ENCODE measurements around the gene SPTA1. TPM values are rescaled to one million over a fixed set of nuclear protein-coding genes. Genes with fewer than 3 reads are reported as not detected.

SPTA1 gene
- total and polyA plus RNA-seq, 8 donors, result 3.3 TPM; not detected in 7

- no peaks in the 10 kb centered on the region for H3K9me3 ChIP-seq
- H3K4me3 ChIP-seq, result no peak overlapping the region
- no peak overlapping the region for H3K27ac ChIP-seq
- H3K4me1 ChIP-seq, result no peaks in the 10 kb centered on the region
- no peaks in the 10 kb centered on the region for H3K27me3 ChIP-seq
- TF ChIP-seq POLR2AphosphoS5 (IDR thresholded peaks at IDR 0.05) (no peak), POLR2A (IDR thresholded peaks at IDR 0.05) (no peak), EP300 (IDR thresholded peaks at IDR 0.05) (no peak)
- TF ChIP-seq, protein P1, sequence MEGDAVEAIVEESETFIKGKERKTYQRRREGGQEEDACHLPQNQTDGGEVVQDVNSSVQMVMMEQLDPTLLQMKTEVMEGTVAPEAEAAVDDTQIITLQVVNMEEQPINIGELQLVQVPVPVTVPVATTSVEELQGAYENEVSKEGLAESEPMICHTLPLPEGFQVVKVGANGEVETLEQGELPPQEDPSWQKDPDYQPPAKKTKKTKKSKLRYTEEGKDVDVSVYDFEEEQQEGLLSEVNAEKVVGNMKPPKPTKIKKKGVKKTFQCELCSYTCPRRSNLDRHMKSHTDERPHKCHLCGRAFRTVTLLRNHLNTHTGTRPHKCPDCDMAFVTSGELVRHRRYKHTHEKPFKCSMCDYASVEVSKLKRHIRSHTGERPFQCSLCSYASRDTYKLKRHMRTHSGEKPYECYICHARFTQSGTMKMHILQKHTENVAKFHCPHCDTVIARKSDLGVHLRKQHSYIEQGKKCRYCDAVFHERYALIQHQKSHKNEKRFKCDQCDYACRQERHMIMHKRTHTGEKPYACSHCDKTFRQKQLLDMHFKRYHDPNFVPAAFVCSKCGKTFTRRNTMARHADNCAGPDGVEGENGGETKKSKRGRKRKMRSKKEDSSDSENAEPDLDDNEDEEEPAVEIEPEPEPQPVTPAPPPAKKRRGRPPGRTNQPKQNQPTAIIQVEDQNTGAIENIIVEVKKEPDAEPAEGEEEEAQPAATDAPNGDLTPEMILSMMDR (IDR thresholded peaks at IDR 0.05), result no peak
- H3K36me3 ChIP-seq, result no peaks in the 10 kb centered on the region
- 80 to 92% (median 85%) methylated on average over 3 of the region's 3 CpGs for WGBS, 5 donors
- no peak for DNase-seq
- intact Hi-C loops (cut with DNase I; ENCODE audit: low total_unique reads), result no loop called here
These were observed 72.8 kb downstream of the SPTA1 start for GRCh38 chr1:158613764-158614163.

- Histone ChIP-seq H3K27me3 (no peaks in the 10 kb centered on the region), H3K9me3 (no peaks in the 10 kb centered on the region), H3K36me3 (no peaks in the 10 kb centered on the region), H3K27ac (no peak overlapping the region), H3K4me3 (no peak overlapping the region), H3K4me1 (no peaks in the 10 kb centered on the region)
- WGBS, 5 donors, result 55 to 68% (median 61%) methylated on average over 3 of the region's 3 CpGs
- intact Hi-C loops (cut with DNase I; ENCODE audit: low total_unique reads), result no loop called here
- no peak for DNase-seq
- TF ChIP-seq POLR2A (IDR thresholded peaks at IDR 0.05) (no peak), EP300 (IDR thresholded peaks at IDR 0.05) (no peak), POLR2AphosphoS5 (IDR thresholded peaks at IDR 0.05) (no peak)
- TF ChIP-seq, protein P1 (IDR thresholded peaks at IDR 0.05), result no peak
These were observed 74.6 kb downstream of the SPTA1 start for GRCh38 chr1:158611916-158612315.

DNA sequence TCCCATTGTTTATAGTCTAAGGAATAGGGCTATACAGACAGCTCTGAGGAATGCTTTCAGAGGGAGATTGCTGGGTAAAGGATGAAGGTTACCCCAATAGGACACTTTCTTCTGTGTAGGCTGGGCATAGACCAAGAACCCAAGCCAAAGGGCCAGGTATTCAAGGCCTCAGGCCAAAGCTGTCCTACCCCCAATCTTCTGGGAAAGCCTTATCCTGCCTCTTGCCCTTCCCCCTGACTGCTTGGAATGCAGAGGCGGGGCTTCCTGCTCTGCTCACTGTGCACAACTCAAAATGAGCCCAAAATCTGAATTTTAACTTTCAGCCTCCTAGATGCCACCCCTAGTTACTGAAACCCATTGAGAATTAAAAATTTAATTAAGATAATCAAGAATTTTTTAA is 79.2 kb downstream of the SPTA1 start:
- Histone ChIP-seq H3K4me3 (no peak overlapping the region), H3K4me1 (no peaks in the 10 kb centered on the region), H3K27me3 (no peaks in the 10 kb centered on the region), H3K36me3 (no peaks in the 10 kb centered on the region), H3K9me3 (no peaks in the 10 kb centered on the region), H3K27ac (no peak overlapping the region)
- DNase-seq, result no peak
- TF ChIP-seq EP300 (IDR thresholded peaks at IDR 0.05) (no peak), POLR2A (IDR thresholded peaks at IDR 0.05) (no peak), POLR2AphosphoS5 (IDR thresholded peaks at IDR 0.05) (no peak)
- TF ChIP-seq, protein P1 (IDR thresholded peaks at IDR 0.05), result no peak
- intact Hi-C loops (cut with DNase I; ENCODE audit: low total_unique reads), result no loop called here
- 54 to 80% (median 77%) methylated on average over 1 of the region's 1 CpG for WGBS, 5 donors

GRCh38 chr1:158604968-158605367 is 81.5 kb downstream of the SPTA1 start, which contains the start of gene OR10Z1:
Gene OR10Z1, plus strand, starts transcription at chr1:158605268. Its CDS starts 1,171 bp downstream, at chr1:158606439.
- 57 to 71% (median 68%) methylated on average over 1 of the region's 1 CpG for WGBS, 5 donors

More at GRCh38 chr1:158604968-158605367, 81.5 kb downstream of the SPTA1 start, which contains the start of gene OR10Z1:
- TF ChIP-seq EP300 (IDR thresholded peaks at IDR 0.05) (no peak), POLR2AphosphoS5 (IDR thresholded peaks at IDR 0.05) (no peak), POLR2A (IDR thresholded peaks at IDR 0.05) (no peak)
- TF ChIP-seq, protein P1 (IDR thresholded peaks at IDR 0.05), result no peak
- no peaks in the 10 kb centered on the region for H3K27me3 ChIP-seq
- intact Hi-C loops (cut with DNase I; ENCODE audit: low total_unique reads), result no loop called here
- H3K4me3 ChIP-seq, result no peak within 1 kb of the TSS
- no peaks in the 10 kb centered on the region for H3K4me1 ChIP-seq
- H3K36me3 ChIP-seq, result no peaks in the 10 kb centered on the region
- no peak within 1 kb of the TSS for H3K27ac ChIP-seq
- DNase-seq, result no peak
- no peaks in the 10 kb centered on the region for H3K9me3 ChIP-seq
